GM06990 (cell line): ENCODE measurements around the gene CFAP70.
A peak's percentile ranks its signal among the peaks of the same experiment; 100 is the strongest.

Source experiments
- DNase-seq: peaks from one replicate; pipeline ENCODE4 v3.0.0-alpha.2; 2011; ENCODE audit not compliant: insufficient read length; ENCODE audit errors: extremely low read depth
- H3K27me3 ChIP-seq: replicated peaks from 2 replicates; pipeline ENCODE4 v1.6.0; 2011; ENCODE audit warnings: low read length; ENCODE audit not compliant: control insufficient read depth, insufficient read depth
- H3K36me3 ChIP-seq: 2 replicates; pipeline ENCODE4 v1.5.1; 2011; ENCODE audit warnings: low read length; ENCODE audit not compliant: control insufficient read depth, insufficient read depth
- H3K4me3 ChIP-seq: replicated peaks from 2 replicates; pipeline ENCODE4 v1.5.1; 2011; ENCODE audit warnings: low read depth, mild to moderate bottlenecking, control low read depth, low read length
- CTCF ChIP-seq: IDR thresholded peaks from 2 replicates; pipeline ENCODE4 v1.5.1; 2011; ENCODE audit warnings: low read length, control low read depth, mild to moderate bottlenecking, inconsistent platforms; ENCODE audit not compliant: insufficient read depth, poor library complexity, severe bottlenecking

The CFAP70 gene

GRCh38 chr10:73244866-73245477, 113.7 kb downstream of the CFAP70 start:
- TF ChIP-seq CTCF, result no peak
- no peak for DNase-seq
- no peaks in the 10 kb centered on the region for H3K27me3 ChIP-seq
- peak overlapping the region; percentile 88 for H3K4me3 ChIP-seq
- peaks cover 6% of the 10 kb centered on the region for H3K36me3 ChIP-seq

GRCh38 chr10:73239908-73240307, 118.8 kb downstream of the CFAP70 start:
- Histone ChIP-seq H3K4me3 (no peak overlapping the region), H3K36me3 (peaks cover 13% of the 10 kb centered on the region), H3K27me3 (no peaks in the 10 kb centered on the region)
- no peak for TF ChIP-seq CTCF
- DNase-seq, result no peak

- Histone ChIP-seq H3K27me3 (no peaks in the 10 kb centered on the region), H3K36me3 (peaks cover 13% of the 10 kb centered on the region), H3K4me3 (no peak overlapping the region)
- no peak for TF ChIP-seq CTCF
- DNase-seq, result no peak
Measured at GRCh38 chr10:73238990-73239566, 119.6 kb downstream of the CFAP70 start.

- Histone ChIP-seq H3K27me3 (no peaks in the 10 kb centered on the region), H3K36me3 (peaks cover 10% of the 10 kb centered on the region), H3K4me3 (no peak overlapping the region)
- DNase-seq, result no peak
- no peak for TF ChIP-seq CTCF
Measured at GRCh38 chr10:73234695-73235094, 124.0 kb downstream of the CFAP70 start.

GRCh38 chr10:73233883-73234282, 124.8 kb downstream of the CFAP70 start:
- H3K4me3 ChIP-seq, result no peak overlapping the region
- no peak for DNase-seq
- no peaks in the 10 kb centered on the region for H3K27me3 ChIP-seq
- TF ChIP-seq CTCF, result no peak
- H3K36me3 ChIP-seq, result peaks cover 6% of the 10 kb centered on the region
